NB4 (cell line): Measurements from ENCODE around the gene SEZ6.
A peak's percentile ranks its signal among the peaks of the same experiment; 100 is the strongest.

Source experiments
- DNase-seq: peaks from one replicate; pipeline ENCODE4 v3.0.0; 2010; ENCODE audit warnings: low read depth
- H3K4me3 ChIP-seq: one replicate; pipeline ENCODE4 v1.5.1; 2011; ENCODE audit warnings: mild to moderate bottlenecking, low read depth, low read length, moderate library complexity
- MYC ChIP-seq: IDR thresholded peaks from 2 replicates; pipeline ENCODE4 v1.6.1; 2011; ENCODE audit warnings: low read depth, low read length
- POLR2A ChIP-seq: IDR thresholded peaks from 2 replicates; pipeline ENCODE4 v1.6.1; 2011; ENCODE audit warnings: mild to moderate bottlenecking; ENCODE audit not compliant: insufficient read length; ENCODE audit errors: extremely low read depth
- TF ChIP-seq, protein P1 (sequence below): IDR thresholded peaks from 2 replicates; pipeline ENCODE4 v1.6.1; 2011; ENCODE audit warnings: low read depth, low read length
- TF ChIP-seq, protein P2 (sequence below): IDR thresholded peaks from one replicate; pipeline ENCODE4 v1.5.1; 2012; ENCODE audit warnings: low read depth, low read length

Gene SEZ6

DNA sequence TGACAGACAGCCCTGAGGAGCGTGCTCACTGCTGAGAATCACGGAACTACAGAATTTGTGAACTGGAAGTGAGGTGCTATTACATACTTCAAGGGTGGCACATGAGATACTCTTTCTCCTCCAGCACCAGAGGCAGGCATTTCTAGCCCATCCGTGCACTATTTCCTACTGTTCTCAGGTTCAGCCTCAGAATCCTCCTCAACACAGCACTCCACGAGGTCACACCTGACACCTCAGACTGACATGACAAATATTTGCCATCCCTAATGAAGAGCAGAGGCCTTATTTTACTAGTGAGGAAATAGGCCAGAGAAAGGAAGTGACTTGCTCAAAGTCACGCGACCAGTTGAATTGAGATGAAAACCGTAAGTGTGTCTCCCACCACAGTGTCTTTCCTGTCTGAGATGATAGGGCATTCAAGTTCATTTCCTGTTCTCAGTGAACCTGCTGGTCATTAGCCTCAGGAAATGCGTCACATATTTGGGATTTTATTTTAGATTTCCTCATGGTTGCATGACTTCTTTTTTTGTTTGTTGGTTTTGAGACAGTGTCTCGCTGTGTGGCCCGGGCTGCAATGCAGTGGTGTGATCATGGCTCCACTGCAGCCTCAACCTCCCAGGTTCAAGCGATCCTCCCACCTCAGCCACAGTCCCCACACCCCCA, 23.6 kb downstream of the SEZ6 start:
- peak; percentile 91 for DNase-seq
- TF ChIP-seq POLR2A = no peak
- TF ChIP-seq, protein P1, sequence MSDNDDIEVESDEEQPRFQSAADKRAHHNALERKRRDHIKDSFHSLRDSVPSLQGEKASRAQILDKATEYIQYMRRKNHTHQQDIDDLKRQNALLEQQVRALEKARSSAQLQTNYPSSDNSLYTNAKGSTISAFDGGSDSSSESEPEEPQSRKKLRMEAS = peak; percentile 70
- no peak overlapping the region for H3K4me3 ChIP-seq

DNA sequence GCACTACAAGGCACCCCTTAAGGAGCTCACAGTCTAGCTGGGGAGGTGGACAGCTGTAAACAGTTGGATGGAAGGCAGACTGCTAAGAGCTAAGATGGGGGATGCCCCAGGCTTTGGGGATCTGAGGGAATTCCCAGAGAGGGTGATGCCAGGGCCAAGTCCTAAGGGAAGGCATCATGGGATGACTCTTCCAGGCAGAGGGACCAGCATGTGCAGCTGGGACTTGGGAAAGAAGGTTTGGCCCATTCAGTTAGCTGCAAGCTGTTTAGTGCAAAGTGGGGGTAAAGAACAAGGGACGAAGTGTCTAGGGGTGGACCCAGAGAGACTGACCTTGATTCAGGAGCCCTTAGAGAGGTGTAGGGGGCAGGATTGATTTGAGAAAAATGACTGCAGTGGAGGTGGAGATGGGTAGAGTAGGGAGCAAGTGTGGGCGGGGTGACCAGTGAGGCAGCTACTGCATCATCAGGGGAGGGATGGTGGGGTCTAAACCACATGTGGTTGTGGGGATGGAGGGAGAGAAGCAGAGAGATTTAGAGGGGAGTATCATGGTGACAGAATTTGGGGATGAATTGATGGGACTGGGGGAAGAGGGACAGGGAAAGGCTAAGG, 27.4 kb downstream of the SEZ6 start:
- H3K4me3 ChIP-seq = no peak overlapping the region
- DNase-seq = no peak
- TF ChIP-seq MYC = no peak
- TF ChIP-seq, protein P1 = no peak
- TF ChIP-seq POLR2A = no peak
- TF ChIP-seq, protein P2, sequence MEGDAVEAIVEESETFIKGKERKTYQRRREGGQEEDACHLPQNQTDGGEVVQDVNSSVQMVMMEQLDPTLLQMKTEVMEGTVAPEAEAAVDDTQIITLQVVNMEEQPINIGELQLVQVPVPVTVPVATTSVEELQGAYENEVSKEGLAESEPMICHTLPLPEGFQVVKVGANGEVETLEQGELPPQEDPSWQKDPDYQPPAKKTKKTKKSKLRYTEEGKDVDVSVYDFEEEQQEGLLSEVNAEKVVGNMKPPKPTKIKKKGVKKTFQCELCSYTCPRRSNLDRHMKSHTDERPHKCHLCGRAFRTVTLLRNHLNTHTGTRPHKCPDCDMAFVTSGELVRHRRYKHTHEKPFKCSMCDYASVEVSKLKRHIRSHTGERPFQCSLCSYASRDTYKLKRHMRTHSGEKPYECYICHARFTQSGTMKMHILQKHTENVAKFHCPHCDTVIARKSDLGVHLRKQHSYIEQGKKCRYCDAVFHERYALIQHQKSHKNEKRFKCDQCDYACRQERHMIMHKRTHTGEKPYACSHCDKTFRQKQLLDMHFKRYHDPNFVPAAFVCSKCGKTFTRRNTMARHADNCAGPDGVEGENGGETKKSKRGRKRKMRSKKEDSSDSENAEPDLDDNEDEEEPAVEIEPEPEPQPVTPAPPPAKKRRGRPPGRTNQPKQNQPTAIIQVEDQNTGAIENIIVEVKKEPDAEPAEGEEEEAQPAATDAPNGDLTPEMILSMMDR = no peak

DNA sequence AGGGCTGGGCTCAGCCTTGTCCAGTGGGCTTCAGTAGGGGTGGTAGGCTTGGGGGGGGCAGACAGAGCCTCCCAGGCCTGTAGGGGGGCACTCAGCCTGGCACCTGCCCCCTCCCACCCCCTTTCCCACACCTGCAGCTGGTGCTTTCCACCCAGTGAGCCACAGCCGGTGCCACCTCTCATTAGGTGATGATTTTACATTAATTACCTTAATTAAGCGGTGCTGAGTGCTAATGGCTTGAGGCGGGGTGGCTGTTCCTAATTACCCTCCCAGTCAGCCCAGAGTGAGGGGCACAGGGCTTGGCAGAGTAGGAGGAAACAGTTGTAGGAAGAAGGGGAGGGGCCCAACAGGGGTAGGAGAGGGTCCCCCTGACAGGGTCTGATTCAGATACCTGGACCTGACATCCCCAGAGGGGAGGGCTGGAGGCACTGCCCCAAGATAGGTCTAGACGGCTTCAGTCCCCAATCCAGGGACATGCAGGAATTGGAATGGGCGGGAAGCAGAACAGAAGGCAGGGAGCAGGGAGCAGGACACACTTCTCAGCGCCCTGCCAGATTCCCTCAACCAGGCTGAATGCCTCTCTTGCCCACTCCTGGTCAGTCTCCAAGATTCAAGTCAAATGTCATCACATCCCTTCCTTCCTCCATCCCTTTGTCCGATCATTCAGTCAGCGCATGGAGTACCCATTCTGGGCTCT, 28.0 kb downstream of the SEZ6 start:
- no peak for DNase-seq
- H3K4me3 ChIP-seq = no peak overlapping the region
- TF ChIP-seq, protein P1 = no peak
- TF ChIP-seq, protein P2 = no peak
- no peak for TF ChIP-seq POLR2A
- TF ChIP-seq MYC = no peak

DNA sequence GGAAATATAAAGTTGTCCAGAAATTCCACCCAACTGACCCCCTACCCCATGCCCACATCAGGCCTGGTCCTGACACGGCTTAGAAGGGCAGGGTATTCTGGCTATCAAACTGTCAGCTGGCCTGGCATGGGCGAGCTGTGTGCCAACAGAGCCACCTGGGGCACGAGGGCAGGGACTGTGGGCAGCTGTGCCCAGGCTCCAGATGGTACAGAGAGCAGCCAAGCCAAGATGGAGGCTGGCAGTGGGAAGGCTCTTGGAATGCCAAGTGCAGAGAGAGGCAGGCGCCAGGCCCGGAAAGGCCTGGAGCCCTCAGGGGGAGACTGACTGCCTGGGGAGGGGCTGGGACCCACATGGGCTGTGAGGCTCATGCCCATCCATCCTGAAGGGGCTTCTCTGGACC, 30.2 kb downstream of the SEZ6 start:
- DNase-seq = no peak
- TF ChIP-seq, protein P2 = no peak
- no peak for TF ChIP-seq MYC
- TF ChIP-seq POLR2A = no peak
- TF ChIP-seq, protein P1 = no peak
- H3K4me3 ChIP-seq = no peak overlapping the region

DNA sequence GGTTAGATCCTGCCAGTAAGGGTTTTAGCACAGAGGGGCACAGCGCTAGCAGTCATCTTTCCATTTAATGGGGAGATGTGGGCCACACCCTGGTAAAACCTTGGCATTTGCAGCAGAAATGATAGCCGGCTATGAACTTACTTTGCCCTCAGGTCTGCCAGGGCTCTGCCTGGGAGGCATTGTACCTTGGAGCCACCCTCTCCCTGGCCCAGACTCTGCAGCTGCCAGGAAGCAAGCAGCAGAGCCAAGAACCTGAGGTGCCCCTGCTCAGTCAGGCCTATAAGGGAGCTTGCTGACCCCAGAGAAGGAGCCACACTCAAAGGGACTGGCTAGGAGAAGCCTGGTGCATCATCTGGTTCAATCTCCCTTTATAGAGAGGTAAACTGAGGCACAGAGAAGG, 30.8 kb downstream of the SEZ6 start:
- no peak for DNase-seq
- TF ChIP-seq, protein P2 = no peak
- TF ChIP-seq, protein P1 = no peak
- TF ChIP-seq POLR2A (no peak), MYC (no peak)
- H3K4me3 ChIP-seq = no peak overlapping the region

DNA sequence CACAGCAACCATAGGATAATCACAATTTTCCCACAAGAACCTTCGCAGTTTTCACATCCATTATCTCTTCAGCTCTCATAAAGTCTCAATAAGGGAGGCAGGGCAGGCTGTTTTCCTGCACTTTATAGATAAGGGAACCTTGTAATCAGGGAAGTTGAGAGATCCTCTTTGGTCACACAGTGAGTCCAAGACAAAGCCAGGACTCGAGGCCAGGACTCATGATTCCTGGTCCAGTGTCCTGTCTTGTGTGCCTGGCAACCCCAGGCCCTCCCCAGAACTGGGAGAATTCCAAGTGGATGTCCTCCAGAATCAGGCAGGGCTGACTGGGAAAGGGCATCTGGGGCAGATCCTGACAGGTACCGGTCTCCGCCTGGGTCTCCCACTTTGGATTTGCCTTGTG, 31.4 kb downstream of the SEZ6 start:
- H3K4me3 ChIP-seq = no peak overlapping the region
- DNase-seq = no peak
- TF ChIP-seq, protein P2 = no peak
- TF ChIP-seq POLR2A (no peak), MYC (no peak)
